ENCODE measurements around the gene ZDHHC6. TPM values are rescaled to one million over a fixed set of nuclear protein-coding genes. Genes with fewer than 3 reads are reported as not detected.
A peak's percentile ranks its signal among the peaks of the same experiment; 100 is the strongest.
"Not testable (repeated sequence)": the region's sequence is repeated elsewhere in the genome, so short reads cannot be mapped to it uniquely, and the experiment has no call there.

Gene ZDHHC6
- total RNA-seq, 1 donor from 2014 or later, result 67.3 TPM

DNA sequence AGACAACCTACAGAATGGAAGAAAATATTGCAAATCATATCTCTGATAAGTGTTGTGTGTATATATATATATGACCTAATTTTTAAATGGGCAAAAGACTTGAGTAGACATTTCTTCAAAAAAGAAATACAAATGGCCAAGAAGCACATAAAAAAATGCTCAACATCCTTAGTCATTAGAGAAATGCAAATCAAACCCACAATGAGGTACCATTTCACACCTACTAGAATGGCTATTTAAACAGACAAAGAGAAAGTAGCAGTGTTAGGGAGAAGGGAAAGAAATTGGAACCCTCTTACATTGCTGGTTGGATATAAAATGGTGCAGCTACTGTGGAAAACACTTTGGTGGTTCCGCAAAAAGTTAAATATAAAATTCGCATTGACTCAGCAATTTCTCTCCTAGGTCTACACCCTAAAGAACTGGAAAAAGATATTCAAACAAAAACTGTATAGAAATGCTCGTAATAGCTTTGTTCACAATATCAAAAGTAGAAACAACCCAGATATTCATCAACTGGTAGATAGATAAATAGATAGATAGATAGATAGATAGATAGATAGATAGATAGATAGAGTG, 56.5 kb downstream of the ZDHHC6 start:
- Histone ChIP-seq H3K9me3 (no peaks in the 10 kb centered on the region), H3K27ac (no peak overlapping the region), H3K4me3 (no peak overlapping the region), H3K36me3 (no peaks in the 10 kb centered on the region), H3K4me1 (no peaks in the 10 kb centered on the region), H3K27me3 (no peaks in the 10 kb centered on the region)
- TF ChIP-seq, protein P1, sequence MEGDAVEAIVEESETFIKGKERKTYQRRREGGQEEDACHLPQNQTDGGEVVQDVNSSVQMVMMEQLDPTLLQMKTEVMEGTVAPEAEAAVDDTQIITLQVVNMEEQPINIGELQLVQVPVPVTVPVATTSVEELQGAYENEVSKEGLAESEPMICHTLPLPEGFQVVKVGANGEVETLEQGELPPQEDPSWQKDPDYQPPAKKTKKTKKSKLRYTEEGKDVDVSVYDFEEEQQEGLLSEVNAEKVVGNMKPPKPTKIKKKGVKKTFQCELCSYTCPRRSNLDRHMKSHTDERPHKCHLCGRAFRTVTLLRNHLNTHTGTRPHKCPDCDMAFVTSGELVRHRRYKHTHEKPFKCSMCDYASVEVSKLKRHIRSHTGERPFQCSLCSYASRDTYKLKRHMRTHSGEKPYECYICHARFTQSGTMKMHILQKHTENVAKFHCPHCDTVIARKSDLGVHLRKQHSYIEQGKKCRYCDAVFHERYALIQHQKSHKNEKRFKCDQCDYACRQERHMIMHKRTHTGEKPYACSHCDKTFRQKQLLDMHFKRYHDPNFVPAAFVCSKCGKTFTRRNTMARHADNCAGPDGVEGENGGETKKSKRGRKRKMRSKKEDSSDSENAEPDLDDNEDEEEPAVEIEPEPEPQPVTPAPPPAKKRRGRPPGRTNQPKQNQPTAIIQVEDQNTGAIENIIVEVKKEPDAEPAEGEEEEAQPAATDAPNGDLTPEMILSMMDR (IDR thresholded peaks at IDR 0.05), result no peak
- no peak for DNase-seq (ENCODE audit: low spot score in 2 of 2)
- intact Hi-C loops (cut with DNase I), result no loop called here

DNA sequence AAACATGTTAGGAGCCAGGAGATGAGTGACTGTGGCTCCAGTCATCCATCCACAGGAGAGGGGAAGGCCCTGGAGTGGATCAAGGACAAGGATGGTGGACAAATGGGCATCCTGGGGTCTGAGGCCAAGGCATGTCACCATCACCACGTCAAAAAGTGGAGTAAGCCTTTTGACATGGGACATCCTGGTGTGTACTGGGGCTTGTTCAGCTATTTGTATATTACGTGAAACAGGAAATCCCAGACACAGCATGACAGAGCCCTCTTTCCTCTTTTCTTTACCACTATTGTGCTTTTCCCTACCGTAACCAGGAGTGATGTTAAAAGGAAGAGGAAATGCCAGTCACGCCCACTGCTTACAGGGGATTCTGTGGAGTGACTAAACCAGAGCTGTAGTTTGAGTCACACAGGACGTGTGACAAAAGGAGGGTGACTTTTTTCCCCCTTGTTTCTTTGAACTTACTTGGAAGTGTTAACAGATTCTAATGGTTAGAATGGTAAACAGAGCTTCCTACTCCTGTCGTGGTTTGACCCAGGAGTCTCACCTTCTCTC, 57.4 kb downstream of the ZDHHC6 start:
- TF ChIP-seq, protein P1 (IDR thresholded peaks at IDR 0.05), result no peak
- Histone ChIP-seq H3K27me3 (no peaks in the 10 kb centered on the region), H3K4me3 (no peak overlapping the region), H3K27ac (peak overlapping the region in 1 of 2 donors; percentile 18), H3K9me3 (no peaks in the 10 kb centered on the region), H3K36me3 (no peaks in the 10 kb centered on the region), H3K4me1 (no peaks in the 10 kb centered on the region)
- peak in 1 of 2 donors; percentile 29 for DNase-seq (ENCODE audit: low spot score in 2 of 2)
- intact Hi-C loops (cut with DNase I), result no loop called here

- DNase-seq (ENCODE audit: low spot score in 2 of 2), result no peak
- intact Hi-C loops (cut with DNase I), result no loop called here
- Histone ChIP-seq H3K27ac (no peak overlapping the region), H3K36me3 (no peaks in the 10 kb centered on the region), H3K27me3 (no peaks in the 10 kb centered on the region), H3K4me1 (no peaks in the 10 kb centered on the region), H3K9me3 (no peaks in the 10 kb centered on the region), H3K4me3 (no peak overlapping the region)
- TF ChIP-seq, protein P1 (IDR thresholded peaks at IDR 0.05), result no peak
Measured at GRCh38 chr10:112388548-112388947, 58.2 kb downstream of the ZDHHC6 start.

GRCh38 chr10:112388056-112388455, 58.7 kb downstream of the ZDHHC6 start:
- H3K4me1 ChIP-seq; H3K27me3 ChIP-seq; H3K4me3 ChIP-seq; H3K36me3 ChIP-seq; H3K9me3 ChIP-seq; DNase-seq (ENCODE audit: low spot score in 2 of 2); intact Hi-C loops (cut with DNase I); H3K27ac ChIP-seq: not testable (repeated sequence)

DNA sequence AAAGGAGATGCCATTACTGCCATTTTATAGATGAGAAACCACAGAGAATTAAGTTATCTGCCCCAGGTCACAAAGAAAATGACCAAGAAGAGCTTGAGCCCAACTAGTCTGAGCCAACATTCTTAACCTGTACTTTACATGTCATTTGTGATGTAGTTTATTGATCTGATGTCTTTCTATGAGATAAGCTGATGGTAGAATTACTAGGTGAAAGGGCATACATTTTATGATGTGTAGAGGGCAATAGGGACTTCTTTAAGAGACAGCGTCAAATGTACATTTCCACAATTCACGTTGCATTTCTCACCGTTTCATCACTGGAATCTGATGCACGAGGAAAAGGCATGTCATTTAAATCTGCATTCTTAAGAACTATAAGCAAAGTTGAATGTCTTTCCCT, 61.5 kb downstream of the ZDHHC6 start:
- Histone ChIP-seq H3K27ac (no peak overlapping the region), H3K36me3 (no peaks in the 10 kb centered on the region), H3K4me1 (no peaks in the 10 kb centered on the region), H3K9me3 (no peaks in the 10 kb centered on the region), H3K4me3 (no peak overlapping the region), H3K27me3 (no peaks in the 10 kb centered on the region)
- intact Hi-C loops (cut with DNase I), result no loop called here
- TF ChIP-seq, protein P1 (IDR thresholded peaks at IDR 0.05), result no peak
- DNase-seq (ENCODE audit: low spot score in 2 of 2), result no peak

DNA sequence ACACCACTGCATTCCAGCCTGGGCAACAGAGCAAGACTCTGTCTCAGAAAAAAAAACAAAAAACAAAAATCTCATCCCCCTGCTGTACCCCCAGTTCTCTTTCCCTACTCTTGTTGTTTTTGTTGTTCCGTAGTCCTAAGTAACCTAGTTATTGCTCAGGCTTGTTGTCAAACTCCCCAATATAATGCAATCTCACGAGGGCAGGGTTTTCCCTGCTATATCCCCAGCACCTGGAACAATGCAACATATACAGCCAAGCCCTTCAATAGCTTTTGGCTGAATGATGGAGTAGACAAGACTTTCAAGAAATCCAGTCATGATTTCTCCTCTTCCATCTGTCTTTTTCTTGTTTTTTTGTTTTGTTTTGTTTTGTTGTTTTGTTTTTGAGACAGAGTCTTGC, 62.6 kb downstream of the ZDHHC6 start:
- H3K27me3 ChIP-seq, result no peaks in the 10 kb centered on the region
- TF ChIP-seq, protein P1 (IDR thresholded peaks at IDR 0.05), result no peak
- H3K4me3 ChIP-seq, result no peak overlapping the region
- intact Hi-C loops (cut with DNase I), result no loop called here
- DNase-seq (ENCODE audit: low spot score in 2 of 2), result no peak
- no peaks in the 10 kb centered on the region for H3K4me1 ChIP-seq
- H3K27ac ChIP-seq, result no peak overlapping the region
- no peaks in the 10 kb centered on the region for H3K9me3 ChIP-seq
- no peaks in the 10 kb centered on the region for H3K36me3 ChIP-seq
